Fibroblast of lung (primary cell): ENCODE data around the gene TLK2. TPM values are rescaled to one million over a fixed set of nuclear protein-coding genes. Genes with fewer than 3 reads are reported as not detected.

Source experiments
- DNase-seq, 2 donors: peaks; one replicate each; pipeline versions ENCODE4 v3.0.0 to v3.0.0-alpha.2; 2010; ENCODE audit warnings: low read depth in 2 of 2
- H2AFZ ChIP-seq: 2 replicates; pipeline ENCODE4 v1.5.1; 2012; ENCODE audit warnings: low read length, control low read depth, inconsistent platforms
- H3K27ac ChIP-seq: 2 replicates; pipeline ENCODE4 v1.5.1; 2011; ENCODE audit warnings: low read length, control low read depth; ENCODE audit not compliant: insufficient read depth
- H3K27me3 ChIP-seq: 2 replicates; pipeline ENCODE4 v1.5.1; 2011; ENCODE audit warnings: mild to moderate bottlenecking, low read length; ENCODE audit not compliant: control insufficient read depth, insufficient read depth
- H3K36me3 ChIP-seq: 2 replicates; pipeline ENCODE4 v1.5.1; 2011; ENCODE audit warnings: low read length; ENCODE audit not compliant: control insufficient read depth, insufficient read depth
- H3K4me1 ChIP-seq: 2 replicates; pipeline ENCODE4 v1.5.1; 2011; ENCODE audit warnings: low read length; ENCODE audit not compliant: control insufficient read depth, insufficient read depth; ENCODE audit errors: extremely low read depth
- H3K4me2 ChIP-seq: 2 replicates; pipeline ENCODE4 v1.5.1; 2011; ENCODE audit warnings: low read length, control low read depth; ENCODE audit not compliant: insufficient read depth; ENCODE audit errors: extremely low read depth
- H3K4me3 ChIP-seq, 4 experiments: fragments of 200-600 bp in 1 of 4; sonication (generic) in 1 of 4; replicated peaks in 1 of 4; 2 replicates each; pipeline ENCODE4 v1.5.1; 2011 to 2016; ENCODE audit warnings: low read length in 4 of 4, low read depth in 3 of 4, mild to moderate bottlenecking in 3 of 4, control low read depth in 2 of 4, inconsistent platforms in 1 of 4, mixed read lengths in 1 of 4; ENCODE audit not compliant: insufficient read depth in 1 of 4; ENCODE audit errors: control extremely low read depth in 1 of 4
- H3K79me2 ChIP-seq: 2 replicates; pipeline ENCODE4 v1.5.1; 2012; ENCODE audit warnings: mild to moderate bottlenecking, low read length, inconsistent platforms; ENCODE audit not compliant: control insufficient read depth, insufficient read depth
- H3K9ac ChIP-seq: 2 replicates; pipeline ENCODE4 v1.5.1; 2011; ENCODE audit warnings: mild to moderate bottlenecking, low read length, control low read depth; ENCODE audit not compliant: insufficient read depth
- H3K9me3 ChIP-seq: 2 replicates; pipeline ENCODE4 v1.5.1; 2012; ENCODE audit warnings: low read depth, low read length; ENCODE audit not compliant: control insufficient read depth, insufficient read depth
- H4K20me1 ChIP-seq: 2 replicates; pipeline ENCODE4 v1.5.1; 2011; ENCODE audit warnings: low read length; ENCODE audit not compliant: control insufficient read depth, insufficient read depth; ENCODE audit errors: extremely low read depth
- EZH2 ChIP-seq: IDR thresholded peaks from 2 replicates; pipeline ENCODE4 v1.5.1; 2012; ENCODE audit warnings: low read length, control low read depth, mild to moderate bottlenecking; ENCODE audit errors: missing control alignments
- polyA plus RNA-seq, 2 donors: library from polyadenylated mRNA; depleted of rRNA in 1 of 2; stranded (reverse) in 1 of 2; unstranded in 1 of 2; fragments of >200 nt; gene quantifications; 2 replicates each; pipeline ENCODE4 v1.2.1, GENCODE V29; 2011 to 2012; ENCODE audit warnings: missing spikeins in 1 of 2
- total RNA-seq: library from RNA; depleted of rRNA; stranded (reverse); fragments of >200 nt; gene quantifications from 2 replicates; pipeline ENCODE4 v1.2.1, GENCODE V29; 2014
- TF ChIP-seq, protein P1 (sequence below), 2 donors: IDR thresholded peaks in 1 of 2; conservative IDR thresholded peaks in 1 of 2; 1 replicate in 1 of 2; 2 replicates in 1 of 2; pipeline ENCODE4 v1.5.1; 2011 to 2012; ENCODE audit warnings: low read length in 2 of 2, control low read depth in 1 of 2, inconsistent platforms in 1 of 2, low read depth in 1 of 2, mild to moderate bottlenecking in 1 of 2

Gene TLK2
- total and polyA plus RNA-seq, 2 donors (not counting 1 experiment from before 2014, with no cell fraction given): 55.5 to 63.9 TPM

- no peaks in the 10 kb centered on the region for H4K20me1 ChIP-seq
- no peak overlapping the region for H3K4me2 ChIP-seq
- H3K79me2 ChIP-seq: peaks cover 30% of the 10 kb centered on the region
- DNase-seq: no peak
- TF ChIP-seq, protein P1, sequence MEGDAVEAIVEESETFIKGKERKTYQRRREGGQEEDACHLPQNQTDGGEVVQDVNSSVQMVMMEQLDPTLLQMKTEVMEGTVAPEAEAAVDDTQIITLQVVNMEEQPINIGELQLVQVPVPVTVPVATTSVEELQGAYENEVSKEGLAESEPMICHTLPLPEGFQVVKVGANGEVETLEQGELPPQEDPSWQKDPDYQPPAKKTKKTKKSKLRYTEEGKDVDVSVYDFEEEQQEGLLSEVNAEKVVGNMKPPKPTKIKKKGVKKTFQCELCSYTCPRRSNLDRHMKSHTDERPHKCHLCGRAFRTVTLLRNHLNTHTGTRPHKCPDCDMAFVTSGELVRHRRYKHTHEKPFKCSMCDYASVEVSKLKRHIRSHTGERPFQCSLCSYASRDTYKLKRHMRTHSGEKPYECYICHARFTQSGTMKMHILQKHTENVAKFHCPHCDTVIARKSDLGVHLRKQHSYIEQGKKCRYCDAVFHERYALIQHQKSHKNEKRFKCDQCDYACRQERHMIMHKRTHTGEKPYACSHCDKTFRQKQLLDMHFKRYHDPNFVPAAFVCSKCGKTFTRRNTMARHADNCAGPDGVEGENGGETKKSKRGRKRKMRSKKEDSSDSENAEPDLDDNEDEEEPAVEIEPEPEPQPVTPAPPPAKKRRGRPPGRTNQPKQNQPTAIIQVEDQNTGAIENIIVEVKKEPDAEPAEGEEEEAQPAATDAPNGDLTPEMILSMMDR (conservative IDR thresholded peaks at IDR 0.05 in 1 of 2, IDR thresholded peaks at IDR 0.05 in 1 of 2; ENCODE audit: low read depth in 1 of 2, low read length in 2 of 2): no peak
- TF ChIP-seq EZH2: no peak
- H3K9me3 ChIP-seq: no peaks in the 10 kb centered on the region
- peaks cover 24% of the 10 kb centered on the region for H3K4me1 ChIP-seq
- no peak overlapping the region for H3K4me3 ChIP-seq
- no peak overlapping the region for H2AFZ ChIP-seq
- H3K27ac ChIP-seq: no peak overlapping the region
- H3K27me3 ChIP-seq: no peaks in the 10 kb centered on the region
- no peak overlapping the region for H3K9ac ChIP-seq
- H3K36me3 ChIP-seq: peaks cover 2% of the 10 kb centered on the region
These were observed 170.9 kb downstream of the TLK2 start for GRCh38 chr17:62649570-62649969.

DNA sequence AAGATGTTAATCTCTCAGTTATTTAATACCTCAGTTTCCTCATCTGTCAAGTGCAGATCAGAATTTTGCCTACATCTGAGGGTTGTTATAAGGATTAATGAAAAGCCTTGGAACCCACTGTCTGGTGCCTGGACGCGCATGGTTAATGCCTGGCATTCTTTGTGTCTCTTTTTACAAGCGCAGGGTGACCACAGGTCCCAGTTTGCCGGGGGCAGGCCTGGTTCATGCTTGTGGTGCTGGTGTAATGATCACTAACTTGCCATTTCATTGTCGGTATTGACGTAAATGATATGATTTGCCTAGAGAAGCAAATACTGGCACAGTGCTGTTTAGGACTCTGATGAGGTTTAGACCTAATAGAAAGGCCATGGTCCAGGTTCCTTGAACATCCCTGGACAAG is 172.0 kb downstream of the TLK2 start:
- Histone ChIP-seq H3K4me2 (no peak overlapping the region), H3K79me2 (peaks cover 24% of the 10 kb centered on the region)
- DNase-seq: no peak

GRCh38 chr17:62652251-62653001 is 173.8 kb downstream of the TLK2 start:
- Histone ChIP-seq H3K9me3 (no peaks in the 10 kb centered on the region), H3K4me2 (peak overlapping the region; percentile 87), H3K36me3 (peaks cover 4% of the 10 kb centered on the region), H3K4me3 (peak overlapping the region; percentile 19 to 49 (median 38)), H3K9ac (peak overlapping the region; percentile 69), H2AFZ (no peak overlapping the region), H3K27ac (peak overlapping the region; percentile 85), H3K79me2 (peaks cover 26% of the 10 kb centered on the region), H3K27me3 (no peaks in the 10 kb centered on the region), H3K4me1 (peaks cover 28% of the 10 kb centered on the region), H4K20me1 (no peaks in the 10 kb centered on the region)
- peak; percentile 63 to 86 for DNase-seq
- TF ChIP-seq, protein P1 (conservative IDR thresholded peaks at IDR 0.05 in 1 of 2, IDR thresholded peaks at IDR 0.05 in 1 of 2; ENCODE audit: low read depth in 1 of 2, low read length in 2 of 2): no peak
- TF ChIP-seq EZH2: no peak

More for the DNA sequence above, 172.0 kb downstream of the TLK2 start:
- Histone ChIP-seq H3K27me3 (no peaks in the 10 kb centered on the region), H4K20me1 (no peaks in the 10 kb centered on the region), H3K9me3 (no peaks in the 10 kb centered on the region), H2AFZ (no peak overlapping the region), H3K4me3 (no peak overlapping the region), H3K36me3 (no peaks in the 10 kb centered on the region), H3K4me1 (peaks cover 26% of the 10 kb centered on the region), H3K9ac (no peak overlapping the region), H3K27ac (no peak overlapping the region)
- TF ChIP-seq, protein P1 (conservative IDR thresholded peaks at IDR 0.05 in 1 of 2, IDR thresholded peaks at IDR 0.05 in 1 of 2; ENCODE audit: low read depth in 1 of 2, low read length in 2 of 2): no peak
- no peak for TF ChIP-seq EZH2
